ENCODE data around the gene COL12A1. TPM values are rescaled to one million over a fixed set of nuclear protein-coding genes. Genes with fewer than 3 reads are reported as not detected.
A peak's percentile ranks its signal among the peaks of the same experiment; 100 is the strongest.
"Not testable (repeated sequence)": the region's sequence is repeated elsewhere in the genome, so short reads cannot be mapped to it uniquely, and the experiment has no call there.

COL12A1 gene
- total RNA-seq, 1 donor from 2014 or later, result 3.7 TPM

- no peak for DNase-seq
Measured at GRCh38 chr6:75211920-75212590, 6.2 kb upstream of the COL12A1 start.

GRCh38 chr6:75210885-75211739 lies 5.3 kb upstream of the COL12A1 start:
- DNase-seq, result peak; percentile 82

- DNase-seq, result no peak
Measured at GRCh38 chr6:75209184-75209723, 3.4 kb upstream of the COL12A1 start.

DNA sequence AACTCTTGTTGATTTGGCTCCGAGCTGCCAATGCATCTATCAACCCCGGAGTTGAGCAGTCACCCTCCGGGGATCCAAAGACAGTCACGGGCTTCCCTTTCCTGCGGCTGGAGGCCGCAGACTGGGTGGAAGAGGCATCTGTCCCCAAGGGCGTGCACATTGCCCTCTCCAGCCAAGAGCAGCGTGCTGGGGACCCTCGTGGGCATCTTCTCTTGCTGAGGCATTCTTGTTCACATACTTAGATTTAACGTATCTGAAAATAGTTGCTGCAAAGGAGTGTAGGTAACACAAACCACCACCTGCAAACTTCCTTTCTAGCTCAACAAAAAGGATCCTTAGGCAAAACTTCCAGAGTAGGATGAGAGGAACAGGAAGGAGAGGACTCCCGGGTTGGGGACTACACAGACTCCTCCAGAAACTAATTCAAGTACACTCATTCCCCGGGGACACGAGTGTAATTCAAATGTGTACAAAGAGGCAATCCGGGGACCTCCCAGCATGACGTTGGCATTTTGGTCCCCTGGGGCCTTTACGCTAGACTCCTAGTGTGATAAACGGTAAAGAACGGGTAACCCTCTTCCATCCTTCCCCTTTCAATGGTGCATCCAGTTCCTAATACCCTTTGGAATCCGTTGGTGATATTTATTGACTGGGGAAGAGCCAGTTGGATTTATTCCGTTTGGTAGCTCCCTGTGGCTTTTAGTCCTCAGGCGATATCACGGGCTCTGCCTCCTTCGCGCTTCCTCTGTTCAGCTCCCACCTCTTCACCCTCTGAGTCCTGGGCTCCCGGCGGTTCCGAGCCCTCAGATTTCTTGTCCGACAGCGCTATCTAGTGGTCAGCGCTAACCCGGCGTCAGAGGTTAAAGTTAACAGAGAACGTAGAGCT lies 2.7 kb upstream of the COL12A1 start:
- DNase-seq, result peak; percentile 87

- DNase-seq, result no peak
Measured at GRCh38 chr6:75206576-75207342, 906 bp upstream of the COL12A1 start.

DNA sequence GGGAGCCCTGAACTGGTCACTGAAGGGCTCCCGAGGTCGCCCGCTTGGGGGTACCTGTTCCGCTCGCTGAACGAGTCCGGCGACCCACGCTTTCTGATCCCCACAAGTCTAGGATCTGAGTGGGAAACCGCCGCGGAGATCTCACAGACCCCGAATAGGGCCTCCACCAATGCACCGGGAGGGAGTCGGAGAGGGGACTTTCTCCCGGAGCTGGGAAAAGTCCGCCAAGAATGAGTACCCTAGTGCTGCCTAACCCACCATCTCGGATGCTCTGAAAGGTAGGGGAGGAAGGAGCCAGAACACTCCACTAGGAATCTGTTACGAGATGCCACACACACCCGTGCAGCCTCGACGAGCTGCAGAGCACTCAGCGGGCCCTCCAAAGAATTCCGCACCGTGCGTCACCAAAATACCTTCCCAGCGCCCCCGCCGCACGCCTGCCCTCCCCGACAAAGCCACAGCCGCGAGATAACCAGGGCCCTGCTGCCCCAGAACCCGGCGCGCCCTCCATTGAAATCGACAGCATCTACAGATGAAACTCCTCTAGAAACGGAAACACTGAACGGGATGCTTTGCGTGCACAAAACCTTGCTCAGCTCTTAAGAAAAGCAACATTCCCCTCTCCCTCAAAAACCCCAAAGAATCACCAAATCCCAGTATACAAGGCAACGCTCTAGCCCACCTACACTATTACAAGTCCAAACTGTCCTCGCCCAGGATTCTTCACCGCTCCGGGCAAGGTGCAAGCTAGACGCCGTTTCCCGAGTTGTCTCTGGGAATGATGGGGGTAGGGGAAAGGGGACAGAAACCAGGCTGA lies 686 bp downstream of the COL12A1 start:
- DNase-seq, result peak; percentile 24

DNA sequence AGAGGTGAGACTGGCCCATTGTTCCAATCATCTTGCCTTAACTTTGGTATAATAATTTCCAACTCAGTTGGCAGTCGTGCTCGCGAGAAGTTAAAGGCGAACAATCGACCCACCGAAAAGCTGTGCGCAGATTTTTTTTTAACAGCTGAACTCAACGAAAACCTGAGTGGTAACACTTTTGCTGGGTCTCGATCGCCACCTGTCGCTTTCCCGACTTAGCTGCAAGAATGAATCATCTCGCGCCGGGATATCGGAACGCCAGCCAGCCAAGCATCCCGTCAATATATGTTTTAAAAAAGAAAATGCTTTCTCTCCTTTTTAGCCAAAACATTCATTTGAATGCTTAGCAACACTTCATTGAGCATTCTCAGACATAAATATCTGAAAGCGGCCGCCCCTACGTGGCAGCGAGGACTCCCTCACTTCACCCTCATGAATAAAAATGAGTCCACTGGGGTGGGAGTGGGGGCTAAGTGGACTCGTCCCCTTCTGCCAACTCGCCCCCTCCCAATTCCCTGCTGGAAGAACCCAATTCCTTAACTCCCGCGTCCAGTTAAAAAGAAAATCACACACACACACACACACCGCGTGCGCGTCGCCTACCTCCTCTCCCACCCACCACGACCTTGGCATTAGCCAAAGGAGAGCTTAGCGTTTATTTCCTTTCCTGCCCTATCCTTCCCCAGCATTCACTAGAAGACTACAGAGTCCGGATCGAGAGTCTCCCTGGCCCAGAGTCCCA lies 1.5 kb downstream of the COL12A1 start:
- DNase-seq, result peak; percentile 91

DNA sequence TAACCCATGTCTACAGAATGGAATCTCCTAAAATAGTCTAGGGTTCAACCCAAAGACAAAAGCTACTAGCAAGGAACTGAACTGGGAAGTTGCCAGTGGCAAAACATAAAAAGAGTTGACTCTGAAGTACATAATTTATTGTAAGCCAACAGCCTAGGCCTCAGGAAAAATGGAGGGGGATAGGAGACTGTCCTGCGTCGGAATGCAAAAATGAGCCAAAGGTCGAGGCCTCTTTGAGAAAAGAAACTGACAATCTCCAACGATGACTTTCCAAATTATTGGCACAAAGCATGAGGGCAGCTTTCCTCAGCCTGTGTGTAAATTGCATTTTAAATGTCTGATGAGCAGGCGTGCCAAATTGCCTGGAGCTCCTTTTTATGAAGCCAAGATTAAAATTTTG lies 2.1 kb downstream of the COL12A1 start:
- DNase-seq, result no peak

DNA sequence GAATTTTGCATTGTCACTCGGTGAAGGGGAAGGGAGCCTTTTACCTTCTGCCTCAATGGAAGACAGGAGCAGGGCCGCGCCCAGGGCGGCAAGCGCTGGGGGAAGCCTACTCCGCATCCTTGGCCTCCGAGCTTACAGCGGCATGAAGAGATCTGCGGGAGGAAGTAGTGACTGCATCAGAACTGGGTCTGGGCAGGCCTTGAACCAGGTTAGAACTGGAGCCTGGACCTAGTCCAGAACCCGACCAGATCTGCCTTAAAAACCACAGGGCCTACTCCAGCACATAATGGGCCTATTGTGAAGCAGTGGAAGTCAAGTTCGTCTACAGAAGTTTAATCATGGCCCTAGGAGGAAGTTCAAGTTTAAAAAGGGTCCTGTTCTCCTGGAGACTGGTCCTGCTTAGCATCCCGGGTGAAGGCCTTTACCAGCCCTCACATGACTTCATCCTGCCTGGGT lies 3.1 kb downstream of the COL12A1 start:
- DNase-seq, result no peak

DNA sequence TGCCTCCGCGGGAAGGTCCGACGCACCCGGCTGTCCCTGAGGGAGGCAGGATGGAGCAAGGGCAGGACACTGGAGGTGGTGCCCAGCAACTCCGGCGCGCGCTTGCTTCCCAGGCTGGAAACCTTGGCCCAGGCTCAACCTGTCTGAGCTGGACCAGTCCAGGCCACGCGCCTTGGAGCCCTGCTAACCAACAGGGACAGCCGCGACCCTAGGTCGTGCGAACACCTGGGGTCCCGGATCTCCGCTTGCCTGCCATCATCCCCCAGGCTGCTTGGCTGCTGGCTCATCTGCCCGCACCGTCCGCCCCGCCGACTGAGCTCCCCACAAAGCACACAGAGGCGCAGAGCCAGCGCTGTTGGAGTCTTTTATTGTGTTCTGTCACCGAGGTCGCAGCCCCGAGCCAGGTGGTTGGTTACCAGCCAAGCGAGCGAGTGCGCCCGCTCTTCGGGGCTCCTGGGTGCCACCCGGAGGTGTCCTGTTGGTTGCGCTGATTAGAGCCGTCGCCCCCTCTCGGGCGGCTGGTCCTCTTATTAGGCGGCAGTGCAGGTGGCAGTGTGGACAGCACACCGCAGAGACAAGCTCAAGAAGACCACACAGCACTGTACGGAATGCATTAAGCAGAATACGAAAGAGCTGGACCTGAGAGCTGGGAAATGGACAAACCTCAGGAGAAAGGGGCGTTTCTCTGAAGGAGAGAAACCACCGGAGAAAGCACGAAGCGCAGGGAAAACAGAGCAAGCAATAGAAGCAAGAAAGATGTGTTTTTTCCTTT lies 3.8 kb downstream of the COL12A1 start:
- peak; percentile 27 for DNase-seq

GRCh38 chr6:75201021-75201420 lies 4.8 kb downstream of the COL12A1 start:
- no peak for DNase-seq

DNA sequence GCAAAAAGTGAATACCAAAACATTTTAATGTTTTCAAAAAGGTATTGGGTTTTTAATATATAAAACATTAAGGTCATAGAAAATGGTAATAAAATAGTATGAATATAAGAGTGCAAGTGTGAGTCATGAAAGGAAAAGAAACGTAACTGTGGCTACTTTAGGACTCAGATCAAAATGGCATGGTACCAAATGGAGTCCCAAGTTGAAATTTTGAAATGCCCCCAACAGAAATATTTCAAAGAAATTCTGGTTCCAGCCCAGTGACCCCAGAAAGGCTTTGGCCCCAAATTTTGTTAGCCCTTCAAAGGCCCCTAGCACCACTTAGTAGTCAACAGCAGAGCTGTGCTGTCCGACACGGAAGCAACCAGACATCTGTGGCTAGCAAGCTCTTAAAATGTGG lies 6.0 kb downstream of the COL12A1 start:
- DNase-seq, result no peak

DNA sequence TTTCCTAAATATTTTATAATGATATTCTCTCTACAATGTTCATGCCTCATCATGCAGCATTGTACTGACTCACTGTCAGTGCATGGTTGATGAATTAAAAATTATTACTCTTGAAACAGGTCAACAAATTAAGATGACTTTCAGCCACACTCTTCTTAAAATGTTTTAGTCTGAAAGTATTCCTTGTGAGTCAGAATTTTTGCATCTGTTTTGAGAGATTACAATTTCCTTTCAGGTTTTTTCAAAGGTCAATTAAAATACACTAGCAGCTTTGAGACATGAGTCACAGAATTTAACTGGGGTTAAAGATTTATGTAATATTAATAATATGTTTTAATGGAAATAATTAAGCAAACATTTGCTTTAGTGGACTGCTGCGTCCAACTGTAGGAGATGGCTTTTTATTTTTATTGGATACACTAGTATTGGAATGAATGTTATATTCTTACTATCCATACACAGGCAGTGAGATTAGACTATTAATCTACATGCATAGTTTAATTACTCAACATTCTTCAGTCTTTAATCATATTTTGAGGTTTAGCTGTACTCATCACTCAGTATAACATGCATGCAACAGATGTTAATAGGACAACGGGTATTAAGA lies 9.7 kb downstream of the COL12A1 start:
- no peak for DNase-seq

- no peak for DNase-seq
Measured at GRCh38 chr6:75188221-75188925, 17.5 kb downstream of the COL12A1 start.

GRCh38 chr6:75186581-75186980 lies 19.3 kb downstream of the COL12A1 start:
- not testable (repeated sequence) for DNase-seq

DNA sequence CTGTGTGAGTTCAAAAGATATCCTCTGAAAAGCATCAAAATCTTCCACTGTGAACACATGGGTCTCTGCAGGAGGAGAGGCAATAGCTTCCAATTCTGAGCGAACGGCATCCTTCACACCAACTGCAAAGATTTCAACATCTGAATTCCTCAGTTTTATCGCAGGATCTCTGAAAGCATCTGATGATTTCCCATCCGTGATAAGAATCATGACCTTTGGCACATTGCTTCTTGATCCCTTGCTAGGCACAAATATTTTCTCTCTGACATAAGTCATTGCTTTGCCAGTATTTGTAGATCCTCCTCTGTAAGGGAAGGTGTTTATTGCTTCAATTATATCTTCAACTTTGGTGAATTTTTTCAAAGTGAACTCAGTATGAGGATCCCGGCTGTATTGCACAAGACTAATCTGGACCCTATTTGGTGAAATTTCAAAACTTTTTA lies 22.7 kb downstream of the COL12A1 start:
- DNase-seq, result no peak

DNA sequence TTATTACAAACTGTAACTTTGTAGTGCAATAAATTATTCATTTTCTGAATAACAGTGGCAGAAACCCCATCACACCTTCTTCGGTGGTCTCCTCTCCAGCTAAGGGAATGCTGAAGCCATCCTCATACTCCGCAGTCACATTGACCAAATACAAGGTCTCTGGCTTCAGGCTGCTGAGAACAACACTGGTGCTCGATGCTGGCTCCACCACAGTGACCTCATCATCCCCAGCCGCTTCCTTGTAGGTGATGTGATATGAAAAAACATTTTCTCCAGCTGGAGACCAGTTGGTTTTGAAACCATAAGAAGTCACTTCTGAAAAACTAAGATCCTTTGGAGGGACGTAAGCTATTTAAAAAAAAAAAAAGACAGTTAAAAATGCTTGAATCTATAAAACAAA lies 25.0 kb downstream of the COL12A1 start:
- DNase-seq, result no peak

GRCh38 chr6:75178757-75179156 lies 27.1 kb downstream of the COL12A1 start:
- DNase-seq, result no peak
